Erythroblast (primary cell): ENCODE measurements around the gene RAMACL.
"Not testable (repeated sequence)": the region's sequence is repeated elsewhere in the genome, so short reads cannot be mapped to it uniquely, and the experiment has no call there.

Source experiments
- DNase-seq, 2 experiments: peaks; one replicate each; lab custom pipeline; 2025; lab: John Stamatoyannopoulos, UW
- GATA1 ChIP-seq: IDR thresholded peaks from 2 replicates; pipeline ENCODE4 v1.6.1; 2011; ENCODE audit warnings: low read depth, mild to moderate bottlenecking, control low read depth, low read length, moderate library complexity
- POLR2A ChIP-seq: IDR thresholded peaks from 2 replicates; pipeline ENCODE4 v1.6.1; 2011; ENCODE audit warnings: mild to moderate bottlenecking, low read length

Gene RAMACL

DNA sequence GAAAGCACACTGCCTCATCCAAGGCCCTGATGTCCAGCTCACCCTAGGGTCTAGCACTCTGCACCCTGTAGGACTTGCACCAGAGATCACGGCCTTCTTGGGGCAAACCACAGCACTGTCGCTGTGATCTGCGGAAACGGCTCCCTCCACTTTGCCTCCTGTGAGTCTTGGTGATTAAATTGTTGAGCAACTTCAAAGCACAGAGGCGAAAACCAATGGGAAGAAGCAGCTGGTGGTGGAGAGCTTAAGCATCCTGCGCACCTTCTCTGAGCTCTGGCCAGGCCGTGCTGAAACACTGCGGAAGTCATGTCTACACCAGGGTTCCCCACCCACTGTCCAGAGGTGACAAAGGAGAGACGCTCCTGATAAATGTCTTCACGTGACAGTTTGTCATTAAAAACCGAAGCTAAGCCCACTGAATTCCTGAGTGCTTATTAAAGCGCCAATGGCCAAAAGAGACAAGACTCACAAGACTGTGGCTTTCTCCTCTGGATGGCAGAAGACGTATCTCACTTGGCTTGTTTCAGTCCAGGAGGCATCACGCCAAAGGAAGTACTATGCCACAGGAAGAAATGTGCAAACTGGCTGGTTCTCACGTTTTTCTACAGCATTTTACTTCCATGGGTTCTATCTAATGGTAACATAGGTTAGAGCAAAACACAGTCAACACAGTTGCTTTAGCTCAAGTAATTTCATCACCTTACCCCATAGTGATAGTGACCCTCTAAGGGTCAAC, 3.1 kb downstream of the RAMACL start:
- no peak for TF ChIP-seq GATA1
- no peak for TF ChIP-seq POLR2A
- DNase-seq: no peak

DNA sequence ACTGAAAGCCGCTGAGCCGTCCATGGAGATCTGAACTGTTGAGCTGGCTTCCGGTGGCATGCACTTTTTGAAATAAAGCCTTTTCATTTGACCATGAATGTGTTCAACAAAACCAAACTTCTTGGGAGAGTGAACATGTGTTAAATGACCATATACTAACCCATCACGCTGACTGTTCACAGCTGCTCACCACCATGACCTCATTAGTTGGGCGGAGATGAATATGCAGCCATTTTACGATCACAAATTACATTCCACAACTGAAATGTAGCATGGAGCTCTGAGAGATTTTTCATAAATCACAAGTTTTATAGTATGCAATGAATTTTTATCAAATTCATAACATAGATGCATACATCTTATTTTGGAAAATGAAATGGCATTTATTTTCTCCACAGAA, 4.2 kb downstream of the RAMACL start:
- DNase-seq: no peak

GRCh38 chr6:166581801-166582200, 4.7 kb downstream of the RAMACL start:
- DNase-seq: not testable (repeated sequence)

More for the DNA sequence above, 4.2 kb downstream of the RAMACL start:
- no peak for TF ChIP-seq POLR2A
- TF ChIP-seq GATA1: no peak

- TF ChIP-seq POLR2A: no peak
- no peak for TF ChIP-seq GATA1
- no peak for DNase-seq
Observed at GRCh38 chr6:166581091-166581511, 5.4 kb downstream of the RAMACL start.

DNA sequence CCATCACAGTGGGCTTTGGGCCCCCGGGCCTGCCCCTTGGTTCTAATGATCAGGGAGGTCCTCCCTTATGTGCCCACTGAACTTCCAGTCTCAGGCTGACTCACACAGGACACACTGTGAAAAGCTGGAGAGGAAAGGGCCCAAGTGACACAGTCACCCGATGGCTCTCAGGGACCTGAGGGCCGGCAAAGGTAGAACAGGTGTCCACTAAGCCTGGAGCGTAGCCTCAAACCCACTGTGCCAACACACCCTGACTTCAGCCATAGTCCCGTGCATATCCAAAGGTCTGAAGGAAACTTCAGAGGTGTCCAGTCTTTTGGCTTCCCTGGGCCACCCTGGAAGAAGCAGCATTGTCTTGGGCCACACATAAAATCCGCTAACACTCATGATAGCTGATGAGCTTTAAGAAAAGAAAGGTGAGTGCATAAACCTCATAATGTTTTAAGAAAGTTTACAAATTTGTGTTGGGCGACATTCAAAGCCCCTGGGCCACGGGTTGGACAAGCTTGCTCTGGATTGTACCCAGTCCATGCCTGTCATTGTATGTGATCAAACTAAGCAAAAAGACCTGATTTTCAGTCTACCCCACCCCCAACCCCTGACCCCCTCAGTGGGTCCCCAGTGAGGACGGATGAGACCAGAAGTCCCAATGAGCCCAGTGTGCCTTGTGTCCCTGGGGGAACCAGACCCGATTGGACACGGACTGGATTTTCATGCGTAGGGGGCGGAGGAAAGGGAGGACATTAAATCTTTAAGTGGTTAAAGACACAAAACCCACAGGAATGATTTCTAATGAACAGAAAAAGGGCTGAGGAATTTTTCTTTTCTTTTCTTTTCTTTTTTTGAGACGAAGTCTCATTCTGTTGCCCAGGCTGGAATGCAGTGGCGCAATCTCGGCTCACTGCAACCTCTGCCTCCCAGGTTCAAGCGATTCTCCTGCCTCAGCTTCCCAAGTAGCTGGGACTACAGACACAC, 6.1 kb downstream of the RAMACL start:
- TF ChIP-seq POLR2A (no peak), GATA1 (no peak)
- DNase-seq: no peak

DNA sequence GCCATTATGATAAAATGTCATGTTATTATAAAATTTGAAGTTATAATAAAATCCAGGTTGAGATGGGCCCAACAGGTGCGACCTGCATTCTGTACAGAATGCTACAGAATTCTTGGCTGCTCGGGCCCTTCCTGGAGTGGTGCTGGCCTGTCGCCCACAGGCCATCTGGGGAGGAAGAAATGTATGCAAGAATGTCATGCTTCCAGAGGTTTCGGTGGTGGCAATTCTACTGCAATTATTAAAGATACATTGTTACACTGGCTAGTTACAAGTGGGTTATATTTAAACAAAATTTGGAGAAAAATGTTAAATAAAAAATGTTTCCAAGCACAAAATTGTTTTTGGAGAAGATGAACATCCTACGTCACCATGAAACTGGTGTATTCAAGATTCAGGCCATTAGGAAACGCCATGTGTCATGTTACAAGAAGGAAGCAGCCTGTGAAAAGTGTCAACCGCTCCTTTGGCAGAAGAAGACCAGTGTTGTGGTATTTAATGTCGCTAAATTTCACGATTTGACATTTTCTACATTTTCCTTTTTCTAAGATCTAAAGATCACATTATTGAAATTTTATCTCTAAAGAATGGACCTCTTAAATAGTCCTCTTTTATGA, 7.1 kb downstream of the RAMACL start:
- TF ChIP-seq GATA1 (no peak), POLR2A (no peak)
- DNase-seq: no peak

DNA sequence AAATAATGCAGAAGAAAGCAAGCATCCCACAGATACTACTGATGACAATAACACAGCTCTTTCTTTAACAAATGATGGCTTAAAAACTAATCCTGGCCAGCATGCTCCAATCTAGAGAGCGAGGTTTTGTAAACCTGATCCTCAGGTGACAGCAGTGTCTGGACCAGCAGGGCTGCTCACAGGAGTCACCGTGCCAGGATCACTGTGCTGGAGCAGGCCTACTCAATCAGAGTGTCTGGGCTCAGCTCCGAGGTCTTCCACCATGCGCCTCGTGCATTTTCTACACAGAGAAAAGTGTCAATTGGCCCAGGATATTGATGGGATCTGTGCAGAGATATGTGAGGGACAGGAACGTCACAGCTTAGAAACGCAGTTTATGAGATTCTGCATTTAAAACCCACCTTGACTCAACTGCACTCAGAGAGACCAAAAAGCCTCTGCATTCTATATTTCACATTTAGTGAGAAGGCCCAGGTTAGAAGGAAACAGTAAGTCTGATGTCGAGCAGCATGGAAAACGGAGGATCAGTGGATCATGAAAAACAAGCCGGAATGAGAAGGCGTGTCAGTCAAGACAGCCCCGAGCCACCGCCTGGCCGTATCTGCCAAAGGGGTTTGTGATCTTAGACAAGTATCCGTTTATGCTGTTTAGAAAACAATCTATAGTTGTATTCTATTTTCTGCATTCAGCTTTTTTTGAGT, 7.8 kb downstream of the RAMACL start:
- DNase-seq: no peak
- TF ChIP-seq POLR2A: no peak
- no peak for TF ChIP-seq GATA1

DNA sequence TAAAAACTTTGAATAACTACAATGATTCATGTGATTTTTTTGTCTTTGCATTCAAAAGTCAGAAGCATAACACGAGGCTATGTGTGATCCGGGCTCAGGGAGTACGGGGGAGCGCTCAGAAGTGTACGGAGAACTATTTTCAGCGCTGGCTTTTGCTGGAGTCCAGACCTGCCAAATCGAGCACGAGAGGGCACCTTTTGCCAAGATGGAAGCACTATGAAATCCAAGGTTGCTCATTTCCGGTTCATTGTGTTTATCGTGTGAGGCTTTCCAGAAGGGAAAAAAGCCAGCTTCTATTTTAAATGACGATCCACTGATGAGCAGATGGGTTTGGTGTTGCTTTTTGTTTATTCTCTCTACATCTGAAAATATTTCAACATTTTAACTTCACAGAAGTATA, 11.3 kb downstream of the RAMACL start:
- TF ChIP-seq POLR2A: no peak
- TF ChIP-seq GATA1: no peak

DNA sequence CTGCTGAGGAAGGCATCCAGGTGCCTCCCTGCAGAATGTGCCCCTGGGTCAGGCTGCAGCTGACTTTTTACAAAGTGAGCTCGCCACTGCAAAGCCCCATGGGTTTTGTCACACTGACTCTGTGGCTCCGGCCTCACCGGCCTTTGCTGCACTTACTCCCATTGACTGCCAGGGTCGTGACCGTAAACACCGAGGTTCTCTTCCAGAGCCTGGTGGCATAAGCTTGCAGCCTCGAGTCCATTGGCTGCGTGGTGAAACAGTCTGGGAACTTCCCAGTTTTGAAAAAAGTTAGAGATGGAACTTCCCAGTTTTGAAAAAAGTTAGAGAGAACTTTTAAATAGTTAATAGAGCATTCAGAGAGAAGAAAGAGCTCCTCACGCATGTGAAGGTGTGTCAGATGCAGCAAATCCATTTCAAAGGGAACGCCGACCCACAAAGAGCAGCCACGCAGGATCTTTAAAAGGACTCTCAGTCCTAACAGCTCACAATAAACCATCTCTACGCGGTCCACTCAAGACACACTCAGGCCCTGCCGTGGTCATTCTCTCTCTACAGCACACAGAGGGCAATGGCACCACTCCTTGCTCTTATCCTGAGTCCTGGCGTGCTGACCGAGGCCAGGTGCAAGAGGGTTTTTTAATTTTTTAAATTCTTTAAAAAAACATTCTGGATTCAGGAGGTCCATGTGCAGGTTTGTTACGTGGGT, 12.8 kb downstream of the RAMACL start:
- DNase-seq: no peak
- TF ChIP-seq GATA1 (no peak), POLR2A (no peak)

More for the DNA sequence above, 11.3 kb downstream of the RAMACL start:
- no peak for DNase-seq

GRCh38 chr6:166572370-166573261, 13.9 kb downstream of the RAMACL start:
- TF ChIP-seq GATA1 (no peak), POLR2A (no peak)
- DNase-seq: no peak

DNA sequence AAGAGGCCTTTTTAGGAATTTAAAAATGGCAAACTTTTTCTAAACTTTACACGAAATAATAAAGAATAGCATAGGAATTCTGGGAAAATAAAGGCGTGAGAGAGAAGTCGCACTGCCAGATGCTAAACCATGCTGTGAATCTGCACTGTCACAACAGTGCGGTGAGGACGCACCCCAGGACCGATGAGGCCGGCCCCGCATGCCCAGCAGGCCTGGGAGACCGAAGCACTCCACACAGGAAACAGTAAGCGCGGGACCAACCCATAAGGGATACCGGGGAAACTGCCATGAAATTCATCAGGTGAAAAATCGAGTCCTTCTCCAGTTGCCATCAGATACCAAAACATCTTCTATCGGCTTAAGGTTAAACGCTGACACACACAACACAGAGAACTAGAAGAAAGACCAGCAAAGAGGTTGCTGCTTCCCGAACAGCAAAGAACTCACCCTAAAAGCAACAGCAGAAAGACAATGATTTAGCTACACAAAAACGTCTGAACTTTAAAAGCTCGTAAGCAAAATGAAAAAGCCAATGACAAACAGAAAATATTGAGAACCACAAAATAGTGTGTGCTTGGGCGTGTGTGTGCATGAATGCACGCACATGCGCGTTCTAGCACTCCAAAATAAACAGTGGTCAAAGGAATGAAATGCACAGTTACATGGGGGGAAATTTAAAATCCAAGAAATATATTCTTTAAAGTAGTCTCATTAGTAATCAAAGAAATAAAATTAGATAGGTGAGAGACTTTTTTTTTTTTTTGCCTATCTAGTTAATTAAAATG, 15.4 kb downstream of the RAMACL start:
- DNase-seq: no peak
- TF ChIP-seq POLR2A: no peak
- TF ChIP-seq GATA1: no peak
